SU-DHL-6 (cell line): ENCODE results near the gene DHRS12.

ENCODE experiments used
- EZH2phosphoT487 ChIP-seq: fragments of 200-600 bp; sonication (generic), shearing (Covaris generic); conservative IDR thresholded peaks from 2 replicates; pipeline ENCODE4 v1.6.1; 2018; ENCODE audit warnings: mild to moderate bottlenecking, antibody characterized with exemption, low read length, moderate library complexity, mixed read lengths
- TF ChIP-seq, protein P1 (sequence below): fragments of 200-600 bp; sonication (generic); IDR thresholded peaks from one replicate; pipeline ENCODE4 v1.5.1; 2017; ENCODE audit warnings: antibody characterized with exemption, mild to moderate bottlenecking, low read length, moderate library complexity; ENCODE audit not compliant: insufficient read depth, poor library complexity, severe bottlenecking

- TF ChIP-seq, protein P1, sequence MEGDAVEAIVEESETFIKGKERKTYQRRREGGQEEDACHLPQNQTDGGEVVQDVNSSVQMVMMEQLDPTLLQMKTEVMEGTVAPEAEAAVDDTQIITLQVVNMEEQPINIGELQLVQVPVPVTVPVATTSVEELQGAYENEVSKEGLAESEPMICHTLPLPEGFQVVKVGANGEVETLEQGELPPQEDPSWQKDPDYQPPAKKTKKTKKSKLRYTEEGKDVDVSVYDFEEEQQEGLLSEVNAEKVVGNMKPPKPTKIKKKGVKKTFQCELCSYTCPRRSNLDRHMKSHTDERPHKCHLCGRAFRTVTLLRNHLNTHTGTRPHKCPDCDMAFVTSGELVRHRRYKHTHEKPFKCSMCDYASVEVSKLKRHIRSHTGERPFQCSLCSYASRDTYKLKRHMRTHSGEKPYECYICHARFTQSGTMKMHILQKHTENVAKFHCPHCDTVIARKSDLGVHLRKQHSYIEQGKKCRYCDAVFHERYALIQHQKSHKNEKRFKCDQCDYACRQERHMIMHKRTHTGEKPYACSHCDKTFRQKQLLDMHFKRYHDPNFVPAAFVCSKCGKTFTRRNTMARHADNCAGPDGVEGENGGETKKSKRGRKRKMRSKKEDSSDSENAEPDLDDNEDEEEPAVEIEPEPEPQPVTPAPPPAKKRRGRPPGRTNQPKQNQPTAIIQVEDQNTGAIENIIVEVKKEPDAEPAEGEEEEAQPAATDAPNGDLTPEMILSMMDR, result no peak
- TF ChIP-seq EZH2phosphoT487, result no peak
These were observed 34.4 kb downstream of the DHRS12 start for GRCh38 chr13:51769455-51770127.
